NOMO-1 treated with dmso at 0.1 percent for 144 hours (cell line): ENCODE results near the gene ANOS1.

Source experiments
- DNase-seq: peaks from one replicate; lab custom pipeline; 2025; ENCODE audit not compliant: unreplicated experiment; lab: John Stamatoyannopoulos, UW

ANOS1 gene

DNA sequence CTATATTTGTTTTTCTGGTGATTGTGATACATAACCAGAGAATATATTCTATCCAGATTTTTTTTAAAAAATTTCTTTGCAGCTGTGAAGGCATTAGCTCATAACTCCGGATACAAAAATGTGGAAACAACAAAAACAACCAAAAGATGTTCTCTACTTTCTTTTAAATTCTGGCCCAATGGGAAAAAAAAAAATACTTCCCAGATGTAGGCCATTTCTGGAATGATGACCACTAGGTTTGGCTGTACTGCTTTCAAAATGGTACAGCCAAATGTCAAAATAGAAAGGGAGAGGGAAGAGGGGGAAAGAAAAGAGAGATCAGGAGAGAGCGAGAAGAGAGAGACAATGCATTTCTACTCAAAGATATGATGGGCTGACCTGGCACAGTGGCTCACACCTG lies 14.6 kb downstream of the ANOS1 start:
- DNase-seq: no peak

DNA sequence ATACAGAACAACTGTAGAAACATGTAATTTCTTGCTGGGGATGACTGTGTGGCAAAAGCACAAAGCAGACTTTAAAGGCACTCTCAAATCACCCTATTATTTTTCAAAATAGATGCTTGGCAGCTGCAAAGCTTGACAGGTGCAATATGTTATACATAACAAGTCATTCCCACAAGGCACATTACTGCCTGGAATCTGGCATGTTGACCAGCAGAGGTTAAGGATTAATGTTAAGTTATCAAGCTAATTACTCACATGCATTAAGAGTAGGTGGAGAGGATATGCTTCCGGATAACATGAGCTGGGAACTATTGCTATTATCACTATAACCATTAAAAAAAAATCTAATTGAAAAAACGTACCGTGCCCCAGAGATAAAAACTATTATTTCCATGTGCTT lies 17.8 kb downstream of the ANOS1 start:
- no peak for DNase-seq

DNA sequence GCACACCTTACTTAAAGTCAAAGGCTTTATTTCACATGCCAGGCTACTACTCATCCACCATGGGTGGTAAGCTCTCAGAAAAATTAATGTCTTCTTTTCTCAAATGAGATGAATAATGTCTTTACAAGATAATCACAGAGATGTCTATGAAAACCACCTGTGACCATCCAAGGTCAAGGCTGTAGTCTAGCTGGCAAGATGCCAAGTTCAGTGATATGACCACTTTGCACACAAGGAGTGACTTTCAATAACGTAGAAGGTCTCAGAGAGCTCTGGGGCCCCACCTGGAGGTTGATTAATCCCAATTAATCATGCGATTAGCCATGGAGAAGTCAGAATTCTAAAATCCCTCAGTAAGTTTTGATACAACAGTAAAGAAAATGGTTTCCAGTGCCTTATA lies 20.5 kb downstream of the ANOS1 start:
- DNase-seq: no peak

DNA sequence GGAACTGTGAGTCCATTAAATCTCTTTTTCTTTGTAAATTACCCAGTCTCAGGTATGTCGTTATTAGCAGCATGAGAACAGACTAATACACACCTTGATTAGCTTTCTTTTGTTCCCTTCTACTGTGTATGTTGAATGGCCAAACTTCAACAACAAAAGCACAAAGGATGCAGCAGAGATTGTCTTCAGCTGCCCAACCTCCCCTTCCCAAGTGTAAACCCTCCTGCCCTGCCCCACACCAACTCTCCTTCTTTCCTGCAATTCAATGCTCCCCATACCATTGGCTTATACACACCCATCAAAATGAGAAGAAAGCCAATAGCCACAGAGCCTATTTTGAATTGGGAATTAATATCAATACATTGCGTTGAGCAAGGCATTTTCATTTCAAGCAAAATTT lies 27.8 kb downstream of the ANOS1 start:
- DNase-seq: no peak

DNA sequence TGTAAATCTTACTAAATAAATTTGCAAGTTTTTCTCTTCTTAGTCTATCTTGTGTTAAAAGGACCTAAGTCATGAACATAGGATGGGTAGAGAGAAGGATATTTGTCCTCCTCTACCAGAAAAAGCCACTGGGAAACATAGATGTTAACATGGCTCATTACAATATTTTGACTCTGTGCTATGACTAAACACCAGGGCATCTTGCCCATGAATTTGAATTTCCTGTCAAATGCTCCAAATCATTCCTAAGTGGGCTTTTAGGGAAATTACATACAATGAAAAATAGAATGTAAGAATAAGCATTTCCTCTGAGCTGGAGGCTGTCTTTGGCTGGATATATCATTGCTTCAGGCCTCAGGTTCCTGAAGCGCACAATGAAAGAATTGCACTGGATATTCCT lies 39.1 kb downstream of the ANOS1 start:
- DNase-seq: no peak

DNA sequence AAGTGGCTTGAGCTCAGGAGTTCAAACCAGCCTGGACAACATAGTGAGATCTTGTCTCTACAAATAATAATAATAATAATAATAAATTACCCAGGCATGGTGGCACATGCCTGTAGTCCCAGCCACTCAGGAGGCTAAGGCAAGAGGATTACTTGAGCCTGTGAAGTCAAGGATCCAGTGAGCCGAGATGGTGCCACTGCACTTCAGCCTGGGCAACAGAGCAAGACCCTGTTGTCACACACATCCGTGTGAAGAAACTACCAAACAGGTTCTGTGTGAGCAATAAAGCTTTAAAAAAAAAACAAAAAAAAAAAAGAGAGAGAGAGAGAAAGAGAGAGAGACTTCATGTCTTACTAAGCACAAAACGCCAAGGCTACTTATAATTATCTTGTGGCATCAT lies 42.5 kb downstream of the ANOS1 start:
- no peak for DNase-seq

DNA sequence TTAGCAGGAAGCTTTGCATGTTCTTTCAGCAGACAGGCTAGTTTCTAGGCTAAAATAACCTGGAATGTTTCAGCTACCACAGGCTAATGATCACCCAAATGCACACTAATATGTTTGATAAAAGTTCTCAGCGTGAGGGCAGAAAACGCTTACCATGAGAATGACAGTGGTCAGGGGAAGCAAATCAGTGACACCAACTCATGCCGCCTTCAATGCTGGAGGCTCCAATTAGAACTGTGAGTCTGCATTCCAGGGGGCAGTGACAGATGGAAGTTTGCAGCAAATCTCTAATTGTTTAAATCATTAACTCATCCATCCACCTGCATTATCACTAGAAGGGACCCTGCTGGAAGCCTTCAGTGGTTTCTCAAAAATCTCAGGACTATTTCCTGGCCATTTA lies 43.2 kb downstream of the ANOS1 start:
- DNase-seq: no peak

DNA sequence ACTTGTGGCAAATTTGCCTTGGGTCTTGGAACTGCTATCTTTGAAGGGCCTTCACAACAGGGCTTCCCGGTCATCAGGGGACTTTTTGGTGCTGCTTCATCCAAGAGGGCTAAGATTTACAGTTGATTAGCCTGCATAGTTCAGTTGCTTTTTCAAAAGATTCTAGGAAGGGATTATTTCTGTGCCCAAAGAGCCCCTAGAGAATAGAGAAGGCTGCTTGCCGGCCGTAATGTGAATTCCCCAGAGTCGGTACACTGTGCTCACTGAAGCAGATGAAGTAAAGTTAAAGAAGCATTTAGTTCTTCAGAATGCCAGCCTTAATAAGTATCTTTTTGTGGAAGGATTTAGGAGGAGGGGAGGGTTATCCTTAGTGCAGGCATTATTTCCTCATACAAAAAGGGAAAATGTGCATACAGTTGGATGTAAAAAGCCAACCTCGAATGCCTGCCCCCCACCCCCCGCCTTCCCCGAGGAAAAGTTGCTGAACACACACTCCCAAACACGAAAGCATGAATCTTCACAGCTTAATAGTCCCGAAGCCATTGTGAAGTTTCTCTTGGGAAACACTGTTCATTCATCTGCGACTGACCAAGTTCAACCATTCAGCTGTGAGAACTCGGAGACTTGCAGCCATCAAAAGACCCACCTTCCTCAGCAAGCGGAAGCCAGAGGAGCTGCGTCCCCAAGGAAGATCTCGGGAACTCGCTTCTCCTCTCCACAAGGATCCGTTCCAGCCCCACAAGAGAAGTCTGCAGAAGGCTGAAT lies 47.6 kb downstream of the ANOS1 start:
- no peak for DNase-seq

DNA sequence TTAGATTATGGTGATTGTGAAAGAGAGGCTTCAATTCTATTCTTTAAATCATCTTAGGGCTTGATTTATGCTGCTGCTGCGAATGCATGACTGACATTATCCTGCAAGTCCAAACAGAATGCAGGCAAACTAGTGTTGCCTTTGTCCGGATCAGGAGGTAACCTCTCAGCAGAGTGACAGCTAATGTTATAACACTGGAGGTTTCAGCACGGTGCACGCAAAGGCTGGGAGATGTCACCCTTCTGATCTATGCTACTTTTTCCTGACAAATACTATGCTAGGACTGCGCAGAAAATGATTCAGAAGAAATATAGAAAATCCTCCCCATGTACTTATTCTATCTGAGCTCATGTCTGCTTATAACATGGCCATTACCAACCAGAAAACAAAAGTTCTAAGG lies 48.2 kb downstream of the ANOS1 start:
- no peak for DNase-seq

DNA sequence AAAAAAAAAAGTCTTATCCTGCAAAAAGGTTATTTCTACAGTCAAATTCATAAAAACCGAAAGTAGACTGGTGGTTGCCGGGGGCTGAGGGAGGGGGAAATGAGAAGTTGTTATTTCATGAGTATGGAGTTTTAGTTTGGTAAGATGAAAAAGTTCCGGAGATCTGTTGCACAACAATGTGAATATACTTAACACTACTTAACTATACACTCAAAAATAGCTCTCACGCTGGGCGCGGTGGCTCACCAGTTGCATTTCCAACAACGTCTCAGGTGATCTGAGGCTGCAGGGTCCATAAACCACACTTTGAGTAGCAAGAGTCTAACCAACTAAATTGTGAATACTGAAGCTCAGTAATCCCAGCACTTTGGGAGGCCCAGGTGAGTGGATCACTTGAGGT lies 52.4 kb downstream of the ANOS1 start:
- DNase-seq: peak; percentile 70

DNA sequence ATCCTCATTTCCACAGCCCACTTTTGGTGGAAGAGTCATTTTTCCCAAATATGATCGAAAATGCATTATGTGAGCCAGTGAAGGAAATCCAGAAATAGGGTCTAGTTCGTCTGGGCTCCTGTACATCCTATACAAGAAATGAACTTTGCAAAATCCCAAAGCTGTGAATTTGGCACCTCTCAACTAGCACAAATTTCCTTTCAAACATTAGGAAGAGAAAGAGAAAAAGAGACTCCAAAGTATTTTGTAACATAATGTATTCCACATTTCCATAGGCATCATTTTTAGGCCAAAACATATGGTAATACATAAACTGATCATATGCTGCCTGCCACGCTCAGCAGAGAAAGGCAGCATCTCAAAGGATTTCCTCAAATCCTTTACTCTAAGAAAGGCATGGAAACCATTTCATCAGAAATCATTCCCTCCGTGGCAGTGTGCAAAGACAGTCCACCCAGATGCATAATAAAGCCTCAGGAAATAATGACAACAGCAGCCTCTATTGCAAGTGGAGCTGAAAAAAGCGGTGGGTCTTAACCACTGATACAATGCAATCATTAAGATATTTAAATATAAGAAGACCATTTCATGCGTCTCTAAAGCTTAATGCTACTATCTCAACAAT lies 56.8 kb downstream of the ANOS1 start:
- DNase-seq: no peak

DNA sequence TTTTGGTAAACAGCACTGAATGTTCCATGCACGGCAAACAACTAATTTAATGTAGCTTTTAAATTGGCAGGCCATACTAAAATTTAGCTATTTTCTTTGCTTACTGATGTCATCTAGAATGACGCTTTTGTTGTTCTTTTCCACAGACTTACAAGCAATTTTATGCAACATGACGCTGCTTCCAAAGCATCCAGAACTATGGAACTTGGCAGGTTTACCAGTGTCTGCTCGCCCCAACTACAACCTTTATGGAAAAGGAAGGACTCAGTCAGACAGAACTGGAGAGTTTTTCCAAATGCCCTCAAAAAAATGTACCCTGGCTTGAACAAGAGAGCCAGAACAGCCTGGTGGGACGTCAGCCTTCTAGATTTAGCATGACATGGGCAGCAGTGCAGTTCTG lies 58.7 kb downstream of the ANOS1 start:
- no peak for DNase-seq

DNA sequence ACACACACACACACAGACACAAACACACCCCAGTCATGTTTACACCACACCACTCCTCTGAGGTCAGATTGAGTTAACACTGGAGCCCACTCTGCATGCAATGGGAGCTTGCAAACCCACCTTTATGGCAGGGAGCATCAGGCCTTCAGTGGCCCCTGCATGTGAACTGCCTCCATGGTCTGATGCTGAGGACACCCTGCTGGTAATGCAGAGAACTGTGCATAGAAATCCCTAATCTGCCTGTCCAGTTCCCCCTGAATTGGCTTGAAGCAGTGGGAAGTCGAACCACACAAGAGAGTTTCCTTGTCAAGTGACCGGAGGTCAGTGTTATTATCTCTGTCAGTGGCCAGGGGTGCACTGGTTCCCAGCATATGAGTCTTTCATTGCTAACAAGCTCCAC lies 59.8 kb downstream of the ANOS1 start:
- DNase-seq: no peak

DNA sequence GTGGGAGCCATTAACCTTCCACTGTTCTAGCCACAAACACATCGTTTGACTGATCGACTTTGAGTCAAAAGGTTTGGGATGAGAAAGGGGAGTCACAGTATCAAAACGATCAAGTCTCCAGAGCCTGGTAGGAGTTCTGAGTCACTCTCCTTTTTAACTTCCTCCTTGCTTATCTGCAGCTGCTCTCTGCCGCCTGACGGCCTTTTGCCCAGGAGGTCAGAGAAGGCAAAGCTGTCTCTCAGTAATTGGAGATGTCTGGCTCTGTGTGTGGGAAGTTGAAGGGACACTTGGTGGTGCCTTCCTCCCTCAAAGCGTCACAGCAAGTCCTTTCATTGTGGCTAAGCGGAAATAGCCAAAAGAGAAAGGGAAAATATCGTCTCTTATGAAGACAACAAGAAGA lies 63.1 kb downstream of the ANOS1 start:
- peak; percentile 82 for DNase-seq

DNA sequence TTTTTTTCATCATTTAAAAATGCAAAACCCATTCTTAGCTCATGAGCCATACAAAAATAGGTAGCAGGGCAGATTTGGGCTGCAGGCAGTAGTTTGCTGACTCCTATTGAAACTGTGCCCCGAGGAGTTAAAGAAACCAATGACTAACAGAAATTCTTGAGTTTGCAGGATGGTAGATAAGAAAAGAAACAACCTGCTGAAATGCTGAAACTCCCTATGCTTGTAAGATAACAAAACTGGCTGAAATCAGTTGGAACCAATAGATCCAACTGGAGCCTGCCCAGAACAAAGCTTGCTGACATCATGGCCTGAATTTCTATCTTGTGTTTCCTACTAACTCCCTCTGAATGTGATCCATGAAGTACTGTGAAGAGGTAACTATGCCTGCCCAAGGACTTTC lies 68.6 kb downstream of the ANOS1 start:
- no peak for DNase-seq

DNA sequence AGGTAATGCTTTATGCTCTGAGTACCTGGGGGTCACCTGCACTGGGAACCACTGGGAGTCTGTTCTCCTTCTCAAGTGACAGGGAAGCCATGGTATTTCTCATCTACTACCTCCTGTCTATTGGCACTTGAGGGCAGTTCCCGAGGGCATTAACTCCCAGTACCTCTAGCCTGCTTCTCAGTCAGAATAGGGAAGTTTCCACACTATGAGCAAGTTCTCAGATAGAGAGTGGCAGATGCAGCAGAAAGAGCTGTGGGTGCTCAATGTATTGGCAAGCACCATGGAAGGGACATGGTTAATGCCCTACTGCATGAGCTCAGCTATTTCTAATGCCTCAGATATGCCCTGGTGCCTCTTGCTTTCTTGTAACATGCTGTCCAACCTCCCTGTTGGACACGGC lies 74.1 kb downstream of the ANOS1 start:
- peak; percentile 56 for DNase-seq

DNA sequence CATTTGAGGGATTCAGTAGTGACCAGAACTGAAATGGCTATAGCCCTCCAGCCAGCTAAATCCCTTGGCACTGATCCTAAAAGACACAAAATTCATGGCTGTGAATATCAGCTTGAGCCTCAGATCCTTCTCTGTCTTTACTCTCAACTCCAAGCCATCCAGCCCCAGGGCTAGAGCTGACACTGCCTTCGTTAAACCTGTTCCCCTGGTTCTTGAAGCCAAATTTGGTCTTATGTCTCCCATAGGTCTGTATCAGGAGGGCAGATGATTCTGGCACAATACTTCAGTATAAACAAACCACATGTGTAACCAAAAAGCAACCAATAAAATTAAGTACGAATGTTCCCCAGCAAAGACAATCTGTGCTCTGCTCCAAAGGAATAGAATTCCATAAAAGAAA lies 78.0 kb downstream of the ANOS1 start:
- no peak for DNase-seq

DNA sequence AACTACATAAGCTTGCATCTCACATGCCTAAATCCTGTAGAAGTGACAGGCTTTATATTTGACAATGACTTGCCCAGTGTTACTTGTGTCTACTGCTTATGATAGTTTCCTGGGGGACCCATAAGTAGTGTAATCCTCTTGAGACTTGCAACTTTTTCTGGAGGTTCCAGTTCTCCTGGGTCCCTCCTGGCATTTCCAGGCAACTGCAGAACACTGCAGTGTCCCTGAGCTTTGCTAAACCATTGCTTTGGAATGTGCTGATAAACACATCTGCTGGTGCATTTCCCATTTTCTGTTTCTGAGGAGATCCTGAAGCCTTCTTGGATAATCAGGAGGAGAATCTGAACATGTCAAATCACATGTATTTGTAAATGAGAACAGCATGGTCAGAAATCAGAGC lies 82.0 kb downstream of the ANOS1 start:
- DNase-seq: no peak

DNA sequence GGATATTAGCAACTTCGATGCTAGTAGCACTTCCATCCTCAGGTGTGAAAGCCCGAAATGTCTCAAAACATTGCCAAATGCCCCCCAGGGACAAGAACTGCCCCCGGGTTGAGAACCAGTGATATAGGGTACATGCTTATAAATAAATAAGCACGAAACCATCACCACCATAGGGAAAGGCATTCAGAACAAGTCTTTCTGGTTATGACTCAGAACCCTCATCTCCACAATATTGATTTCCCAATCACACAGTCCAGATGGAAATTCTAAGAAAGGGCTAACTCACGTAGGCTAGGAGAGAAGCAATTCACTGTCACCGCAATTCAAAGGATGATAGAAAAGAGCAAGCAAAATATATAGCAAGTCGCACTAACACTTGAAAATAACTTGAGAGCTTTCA lies 84.8 kb downstream of the ANOS1 start:
- peak; percentile 2 for DNase-seq

DNA sequence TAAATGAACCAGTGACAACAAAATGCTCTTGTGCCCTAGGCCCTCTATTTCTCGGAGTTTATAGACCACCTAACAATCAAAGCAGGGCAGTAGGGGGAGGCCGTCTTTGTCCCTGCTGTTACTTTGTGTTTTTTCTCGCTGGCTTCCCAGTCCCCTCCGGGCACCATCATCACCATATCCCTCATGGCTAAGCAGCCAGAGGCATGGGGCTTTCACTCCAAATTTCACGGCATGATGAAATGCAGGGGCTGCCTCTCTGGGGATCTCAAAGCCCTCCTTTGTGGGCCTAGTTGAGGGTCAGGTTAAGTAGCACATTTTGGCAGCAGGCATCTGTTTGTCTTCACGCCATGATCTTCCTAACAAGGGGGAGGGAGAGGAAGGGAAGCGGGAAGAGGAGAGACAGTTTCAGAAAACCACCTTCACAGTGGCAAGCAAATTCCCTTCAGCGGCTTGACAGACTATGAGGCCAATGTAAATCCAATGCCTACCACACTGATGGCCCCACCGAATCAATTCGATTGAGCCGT lies 91.9 kb downstream of the ANOS1 start:
- DNase-seq: no peak

DNA sequence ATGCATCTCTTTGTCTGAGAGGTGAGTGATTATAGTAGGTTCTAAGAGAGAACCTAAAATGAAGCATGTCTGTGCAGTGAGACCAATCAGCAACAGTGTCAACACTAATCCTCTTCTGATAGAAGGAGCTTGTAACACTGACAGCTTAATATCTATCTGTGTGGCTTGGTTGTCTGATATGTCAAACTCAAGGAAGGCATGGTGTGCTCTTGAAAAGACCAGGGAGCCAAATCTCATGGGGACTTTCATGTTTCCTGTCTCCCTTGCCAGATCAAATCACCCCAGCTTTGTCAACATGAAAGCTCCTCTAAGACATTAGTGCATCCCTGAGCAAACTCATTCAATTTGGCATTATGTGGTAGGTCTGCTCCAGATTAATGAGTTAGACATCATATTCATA lies 95.4 kb downstream of the ANOS1 start:
- no peak for DNase-seq

DNA sequence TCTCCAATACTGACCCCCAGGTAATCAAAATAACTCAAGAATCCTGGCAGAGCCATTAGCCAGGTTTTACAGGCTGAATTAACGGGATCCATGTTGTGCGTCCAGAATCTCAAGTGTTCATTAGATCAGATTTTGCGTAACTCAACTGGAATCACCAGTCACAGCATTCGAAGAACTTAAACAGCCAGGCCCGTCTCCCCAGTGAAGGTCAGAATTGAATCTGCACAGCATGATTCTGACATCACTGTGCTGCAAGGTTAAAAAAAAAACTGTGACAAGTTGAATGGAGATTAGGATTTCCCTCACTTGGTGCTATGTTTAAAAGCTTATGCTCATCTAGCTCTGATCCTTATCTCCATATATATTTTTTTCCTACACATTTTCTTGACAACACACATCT lies 96.1 kb downstream of the ANOS1 start:
- no peak for DNase-seq

DNA sequence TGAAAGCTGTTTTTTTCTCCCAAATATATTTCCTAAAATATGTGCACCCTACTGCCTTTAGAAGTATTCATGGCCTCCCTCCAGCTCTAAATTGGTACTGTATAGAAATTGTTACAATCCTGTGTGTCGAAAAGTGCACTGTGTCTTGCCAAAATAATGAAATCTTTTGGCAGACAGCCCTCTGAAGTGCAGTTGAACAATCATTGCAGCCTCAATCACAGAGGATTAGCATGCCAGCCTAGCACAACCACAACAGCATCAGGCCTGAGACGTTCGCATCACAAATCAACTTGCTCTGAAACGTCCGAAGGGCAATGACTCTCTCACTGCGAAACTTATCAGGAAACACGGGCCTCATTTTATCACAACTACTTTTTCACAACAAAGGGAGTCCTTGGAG lies 99.0 kb downstream of the ANOS1 start:
- no peak for DNase-seq
